GM12875 (cell line): ENCODE measurements around the gene CROCC.

Experiments
- H3K4me3 ChIP-seq: one replicate; pipeline ENCODE4 v1.5.1; 2011; ENCODE audit warnings: low read depth, low read length, control low read depth
- TF ChIP-seq, protein P1 (sequence below): IDR thresholded peaks from 2 replicates; pipeline ENCODE4 v1.5.1; 2011; ENCODE audit warnings: low read depth, mild to moderate bottlenecking, control low read depth, inconsistent platforms, low read length, moderate library complexity, borderline replicate concordance; ENCODE audit not compliant: insufficient read depth

Gene CROCC

DNA sequence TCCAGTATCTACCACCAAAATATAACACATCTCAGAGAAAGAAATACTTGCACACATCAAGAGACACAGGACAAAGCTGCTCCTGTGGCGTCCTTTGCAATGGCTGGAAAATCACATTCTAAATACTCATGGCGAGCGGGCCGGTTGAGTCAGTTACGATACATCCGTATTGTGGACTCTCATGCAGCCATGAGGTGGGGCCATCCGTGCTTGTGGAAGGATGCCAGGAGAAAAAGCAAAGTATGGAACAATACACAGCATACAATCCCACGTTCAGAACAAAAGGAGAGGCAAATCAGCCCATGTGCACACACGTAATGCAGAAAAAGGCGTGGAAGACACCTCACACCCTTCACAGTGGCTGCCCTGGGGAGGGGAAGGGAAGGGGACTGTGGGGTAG is 76.9 kb downstream of the CROCC start:
- no peak overlapping the region for H3K4me3 ChIP-seq
- TF ChIP-seq, protein P1, sequence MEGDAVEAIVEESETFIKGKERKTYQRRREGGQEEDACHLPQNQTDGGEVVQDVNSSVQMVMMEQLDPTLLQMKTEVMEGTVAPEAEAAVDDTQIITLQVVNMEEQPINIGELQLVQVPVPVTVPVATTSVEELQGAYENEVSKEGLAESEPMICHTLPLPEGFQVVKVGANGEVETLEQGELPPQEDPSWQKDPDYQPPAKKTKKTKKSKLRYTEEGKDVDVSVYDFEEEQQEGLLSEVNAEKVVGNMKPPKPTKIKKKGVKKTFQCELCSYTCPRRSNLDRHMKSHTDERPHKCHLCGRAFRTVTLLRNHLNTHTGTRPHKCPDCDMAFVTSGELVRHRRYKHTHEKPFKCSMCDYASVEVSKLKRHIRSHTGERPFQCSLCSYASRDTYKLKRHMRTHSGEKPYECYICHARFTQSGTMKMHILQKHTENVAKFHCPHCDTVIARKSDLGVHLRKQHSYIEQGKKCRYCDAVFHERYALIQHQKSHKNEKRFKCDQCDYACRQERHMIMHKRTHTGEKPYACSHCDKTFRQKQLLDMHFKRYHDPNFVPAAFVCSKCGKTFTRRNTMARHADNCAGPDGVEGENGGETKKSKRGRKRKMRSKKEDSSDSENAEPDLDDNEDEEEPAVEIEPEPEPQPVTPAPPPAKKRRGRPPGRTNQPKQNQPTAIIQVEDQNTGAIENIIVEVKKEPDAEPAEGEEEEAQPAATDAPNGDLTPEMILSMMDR, result no peak

DNA sequence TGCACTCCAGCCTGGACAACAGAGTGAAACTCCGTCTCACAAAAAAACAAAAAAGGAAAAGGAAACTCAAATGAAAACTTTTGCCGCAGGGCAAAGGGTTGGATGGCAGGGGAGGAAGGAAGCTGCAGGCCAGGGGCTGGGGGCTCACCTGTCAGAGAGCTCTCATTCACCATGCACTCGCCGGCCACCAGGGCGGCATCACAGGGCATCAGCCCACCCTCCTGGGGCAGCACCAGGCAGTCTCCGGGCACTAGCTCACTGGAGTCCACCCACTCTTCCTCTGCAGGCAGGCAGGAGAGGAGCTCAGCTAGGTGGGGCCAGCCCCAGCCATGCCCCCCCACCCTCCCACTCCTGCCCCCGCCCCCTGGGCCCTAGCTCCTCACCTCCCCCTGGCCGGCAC is 78.1 kb downstream of the CROCC start:
- no peak overlapping the region for H3K4me3 ChIP-seq
- TF ChIP-seq, protein P1, result peak; percentile 12; the same call in 1 of the 2 replicates

DNA sequence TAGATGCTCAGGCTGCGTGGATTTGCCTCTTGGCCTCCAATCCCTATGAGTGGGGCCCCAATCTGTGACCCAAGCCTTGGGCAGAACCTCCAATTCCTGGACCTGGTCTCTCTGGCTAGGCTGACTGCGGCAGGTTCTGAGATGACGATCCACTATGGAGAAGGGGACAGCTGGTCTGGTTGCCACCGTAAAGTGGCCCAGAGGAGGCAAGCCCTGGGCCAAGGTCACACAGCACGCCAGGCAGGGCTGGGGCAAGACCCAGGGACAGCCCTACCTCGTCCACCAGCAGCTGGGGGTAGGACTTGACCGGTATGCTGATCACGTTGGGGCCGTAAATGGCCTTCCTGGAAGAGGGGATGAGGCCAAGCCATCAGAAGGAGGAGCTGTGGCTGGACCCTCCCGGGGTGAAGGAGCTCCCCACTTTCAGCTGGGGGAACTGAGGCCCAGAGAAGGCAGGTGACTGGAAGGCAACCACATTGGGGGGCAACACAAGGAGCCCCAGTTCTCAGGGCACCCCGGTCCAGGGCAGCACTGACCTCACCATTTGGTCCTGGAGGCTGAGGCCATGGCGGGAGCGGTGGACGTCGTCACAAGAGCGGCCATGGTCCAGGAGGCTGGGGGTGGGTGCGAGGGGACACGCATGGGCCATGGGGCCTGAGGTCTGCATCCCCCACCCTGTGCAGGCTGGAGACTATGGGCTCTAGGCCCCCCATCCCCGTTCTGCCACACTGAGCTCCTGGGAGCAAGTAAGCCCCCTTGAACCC is 80.2 kb downstream of the CROCC start:
- no peak overlapping the region for H3K4me3 ChIP-seq
- TF ChIP-seq, protein P1, result no peak

DNA sequence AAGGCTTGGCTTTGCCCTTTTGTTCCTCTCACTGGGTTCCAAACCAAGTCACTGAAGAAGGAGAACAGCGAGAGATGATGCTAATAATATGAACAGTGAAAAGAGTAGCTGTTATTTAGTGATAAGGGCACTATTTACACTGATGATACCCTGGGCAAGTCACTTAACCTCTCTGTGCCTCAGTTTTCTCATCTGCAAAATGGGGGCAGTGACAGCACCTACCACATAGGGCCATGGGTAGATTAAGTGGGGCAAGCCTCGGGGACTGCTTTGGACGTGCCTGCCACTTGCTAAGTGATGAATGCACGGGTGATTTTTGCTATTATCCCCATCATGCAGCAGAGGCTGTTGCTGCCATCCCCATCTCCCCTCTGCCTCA is 80.8 kb downstream of the CROCC start:
- TF ChIP-seq, protein P1, result no peak
- H3K4me3 ChIP-seq, result no peak overlapping the region

DNA sequence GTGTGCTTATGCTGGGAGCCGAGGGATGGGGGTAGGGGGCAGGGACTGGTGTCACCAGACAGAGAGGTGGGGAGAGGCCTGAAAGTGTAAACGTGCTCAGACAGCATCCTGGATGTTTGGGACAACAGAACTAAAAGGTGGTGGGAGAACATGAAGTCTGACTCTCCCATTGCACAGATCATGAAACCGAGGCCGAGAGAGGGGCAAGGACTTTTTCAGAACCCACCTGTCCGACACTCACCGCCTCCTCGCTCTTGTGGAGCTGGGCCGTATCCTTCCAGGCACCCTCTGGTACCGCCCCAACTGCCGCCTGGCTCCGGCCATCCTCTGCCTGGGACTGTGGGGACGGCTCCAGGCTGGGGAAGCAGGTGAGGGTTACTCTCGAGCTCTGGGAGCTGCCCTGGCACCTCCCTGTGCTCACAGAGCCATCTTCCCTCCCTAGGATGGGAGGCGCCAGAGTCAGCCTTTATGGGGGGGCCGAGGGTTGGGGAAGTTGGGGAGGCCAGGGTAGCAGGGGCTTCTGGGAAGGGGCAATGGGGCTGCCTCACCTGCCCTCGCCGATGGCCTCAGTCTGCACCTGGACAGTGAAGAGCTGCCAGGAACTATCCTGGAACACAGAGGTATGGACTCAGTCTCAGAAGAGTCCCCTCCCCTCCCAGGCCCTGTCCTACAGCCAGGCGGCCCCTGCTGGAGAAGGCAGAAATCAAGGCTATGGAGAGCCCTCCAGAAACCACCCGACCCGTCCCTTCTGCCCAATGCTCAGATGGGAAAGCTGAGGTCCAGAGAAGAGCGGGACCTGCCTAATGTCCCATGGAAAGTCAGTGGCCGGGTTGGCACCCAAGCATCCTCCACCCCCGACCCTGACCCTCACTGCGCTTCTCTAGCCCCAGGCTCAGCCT is 83.0 kb downstream of the CROCC start:
- no peak overlapping the region for H3K4me3 ChIP-seq
- TF ChIP-seq, protein P1, result no peak

DNA sequence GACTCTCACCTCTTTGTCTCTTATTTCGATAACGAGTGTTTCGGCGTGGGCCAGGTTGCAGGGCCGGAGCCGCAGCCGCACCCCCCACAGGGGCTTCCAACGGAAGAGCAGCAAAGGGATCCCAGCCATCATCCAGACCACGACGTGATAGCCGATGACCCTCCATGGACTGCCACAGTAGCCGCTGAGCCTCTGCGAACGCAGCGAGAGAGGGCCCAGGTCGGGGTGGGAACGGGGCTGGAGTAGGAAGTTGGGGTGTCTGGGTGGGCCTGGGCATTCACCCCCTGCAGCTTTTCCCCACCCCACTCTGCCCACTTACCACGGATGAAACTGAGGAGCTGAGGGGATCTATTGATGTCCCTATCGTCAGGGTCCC is 83.6 kb downstream of the CROCC start:
- TF ChIP-seq, protein P1, result no peak
- H3K4me3 ChIP-seq, result no peak overlapping the region
